Ishikawa (cell line): ENCODE measurements around the gene TRIM14.

Experiments
- CEBPB ChIP-seq: IDR thresholded peaks from 2 replicates; pipeline ENCODE4 v1.6.1; 2012
- EP300 ChIP-seq: IDR thresholded peaks from 2 replicates; pipeline ENCODE4 v1.6.1; 2012; ENCODE audit warnings: borderline replicate concordance
- RAD21 ChIP-seq: IDR thresholded peaks from 2 replicates; pipeline ENCODE4 v1.6.1; 2012; ENCODE audit warnings: low read depth
- TCF12 ChIP-seq: IDR thresholded peaks from 2 replicates; pipeline ENCODE4 v1.6.1; 2012; ENCODE audit warnings: low read depth
- TEAD4 ChIP-seq: IDR thresholded peaks from 2 replicates; pipeline ENCODE4 v1.6.1; 2012
- YY1 ChIP-seq: IDR thresholded peaks from 2 replicates; pipeline ENCODE4 v1.6.1; 2012; ENCODE audit warnings: low read depth

- TF ChIP-seq EP300 = no peak
- TF ChIP-seq RAD21 = no peak
- no peak for TF ChIP-seq CEBPB
- no peak for TF ChIP-seq TCF12
- TF ChIP-seq YY1 = no peak
- no peak for TF ChIP-seq TEAD4
Measured at GRCh38 chr9:98083061-98083501, 35.9 kb downstream of the TRIM14 start.
